H9 (cell line): Measurements from ENCODE around the gene CMTM5. TPM values are rescaled to one million over a fixed set of nuclear protein-coding genes. Genes with fewer than 3 reads are reported as not detected.
A peak's percentile ranks its signal among the peaks of the same experiment; 100 is the strongest.

Experiments used
- DNase-seq: peaks from one replicate; pipeline ENCODE4 v3.0.0-alpha.2; 2017
- H2AFZ ChIP-seq: one replicate; pipeline ENCODE4 v1.6.1; 2013; ENCODE audit warnings: mild to moderate bottlenecking, low read length, control low read depth, moderate library complexity
- H2AK5ac ChIP-seq: 2 replicates; pipeline ENCODE4 v1.6.1; 2013; ENCODE audit warnings: low read length, control low read depth, mixed read lengths; ENCODE audit not compliant: insufficient read length
- H2BK120ac ChIP-seq: one replicate; pipeline ENCODE4 v1.6.1; 2013; ENCODE audit warnings: low read depth, mild to moderate bottlenecking, low read length, control low read depth, inconsistent platforms; ENCODE audit not compliant: poor library complexity, severe bottlenecking
- H2BK12ac ChIP-seq: 2 replicates; pipeline ENCODE4 v1.6.1; 2013; ENCODE audit warnings: low read length, control low read depth, mixed read lengths, low read depth; ENCODE audit not compliant: insufficient read length
- H2BK15ac ChIP-seq: 2 replicates; pipeline ENCODE4 v1.6.1; 2013; ENCODE audit warnings: low read depth, low read length, control low read depth
- H2BK20ac ChIP-seq: one replicate; pipeline ENCODE4 v1.6.1; 2013; ENCODE audit warnings: low read depth, mild to moderate bottlenecking, low read length, control low read depth, inconsistent platforms; ENCODE audit not compliant: poor library complexity, severe bottlenecking
- H2BK5ac ChIP-seq: 2 replicates; pipeline ENCODE4 v1.6.1; 2013; ENCODE audit warnings: low read length, control low read depth, mixed read lengths; ENCODE audit not compliant: insufficient read length
- H3K14ac ChIP-seq: 2 replicates; pipeline ENCODE4 v1.6.1; 2013; ENCODE audit warnings: low read length, control low read depth; ENCODE audit not compliant: insufficient read depth
- H3K18ac ChIP-seq: 2 replicates; pipeline ENCODE4 v1.6.1; 2013; ENCODE audit warnings: low read depth, mild to moderate bottlenecking, mixed read lengths, low read length, control low read depth; ENCODE audit not compliant: insufficient read length
- H3K23ac ChIP-seq: 2 replicates; pipeline ENCODE4 v1.6.1; 2013; ENCODE audit warnings: low read length, control low read depth, mixed read lengths, low read depth; ENCODE audit not compliant: insufficient read length
- H3K23me2 ChIP-seq: 2 replicates; pipeline ENCODE4 v1.6.1; 2013; ENCODE audit warnings: low read depth, mild to moderate bottlenecking, mixed read lengths, low read length, control low read depth; ENCODE audit not compliant: insufficient read length, poor library complexity, severe bottlenecking
- H3K27ac ChIP-seq: 2 replicates; pipeline ENCODE4 v1.5.1; 2013; ENCODE audit warnings: low read length, control low read depth, mixed read lengths, low read depth; ENCODE audit not compliant: insufficient read length
- H3K27me3 ChIP-seq: 2 replicates; pipeline ENCODE4 v1.6.1; 2013; ENCODE audit warnings: low read length, control low read depth, inconsistent platforms; ENCODE audit not compliant: insufficient read depth
- H3K4ac ChIP-seq: 2 replicates; pipeline ENCODE4 v1.6.1; 2013; ENCODE audit warnings: low read depth, mild to moderate bottlenecking, control low read depth, inconsistent platforms, low read length, moderate library complexity
- H3K4me1 ChIP-seq: 2 replicates; pipeline ENCODE4 v1.6.1; 2013; ENCODE audit warnings: low read length, control low read depth, inconsistent platforms; ENCODE audit not compliant: insufficient read depth
- H3K4me2 ChIP-seq: 2 replicates; pipeline ENCODE4 v1.6.1; 2013; ENCODE audit warnings: low read length, control low read depth, mixed read lengths; ENCODE audit not compliant: insufficient read length, insufficient read depth
- H3K56ac ChIP-seq: 2 replicates; pipeline ENCODE4 v1.6.1; 2013; ENCODE audit warnings: low read depth, mild to moderate bottlenecking, mixed read lengths, low read length, control low read depth; ENCODE audit not compliant: insufficient read length
- H3K79me1 ChIP-seq: 2 replicates; pipeline ENCODE4 v1.6.1; 2013; ENCODE audit warnings: low read depth, mild to moderate bottlenecking, moderate library complexity, low read length, control low read depth, inconsistent platforms; ENCODE audit not compliant: insufficient read depth, poor library complexity, severe bottlenecking
- H3K79me2 ChIP-seq: 2 replicates; pipeline ENCODE4 v1.6.1; 2013; ENCODE audit warnings: low read length, control low read depth, inconsistent platforms; ENCODE audit not compliant: insufficient read depth
- H3K9ac ChIP-seq: 2 replicates; pipeline ENCODE4 v1.6.1; 2013; ENCODE audit warnings: low read length, control low read depth, mixed read lengths; ENCODE audit not compliant: insufficient read length; ENCODE audit errors: extremely low read depth
- H3K9me3 ChIP-seq: one replicate; pipeline ENCODE4 v1.6.1; 2013; ENCODE audit warnings: low read depth, low read length, inconsistent platforms; ENCODE audit not compliant: control insufficient read depth
- H3T11ph ChIP-seq: one replicate; pipeline ENCODE4 v1.6.1; 2013; ENCODE audit warnings: mild to moderate bottlenecking, low read length, control low read depth, inconsistent platforms
- H4K20me1 ChIP-seq: one replicate; pipeline ENCODE4 v1.6.1; 2013; ENCODE audit not compliant: control insufficient read depth, insufficient read length, insufficient read depth
- H4K5ac ChIP-seq: 2 replicates; pipeline ENCODE4 v1.6.1; 2013; ENCODE audit warnings: low read depth, mild to moderate bottlenecking, mixed read lengths, low read length, control low read depth; ENCODE audit not compliant: insufficient read length
- H4K8ac ChIP-seq: replicated peaks from 2 replicates; pipeline ENCODE4 v1.6.1; 2013; ENCODE audit warnings: low read length, control low read depth, mixed read lengths, low read depth; ENCODE audit not compliant: insufficient read length
- H4K91ac ChIP-seq: 2 replicates; pipeline ENCODE4 v1.6.1; 2013; ENCODE audit warnings: low read depth, mild to moderate bottlenecking, moderate library complexity, mixed read lengths, low read length, control low read depth; ENCODE audit not compliant: insufficient read length
- H3K27ac Mint-ChIP-seq, 3 experiments: 2 replicates in 2 of 3; 3 replicates in 1 of 3; pipeline ENCODE4 v1.8.0; 2020 to 2021; ENCODE audit warnings: mixed read lengths in 3 of 3, mild to moderate bottlenecking in 1 of 3, moderate library complexity in 1 of 3
- H3K27me3 Mint-ChIP-seq: 2 replicates; pipeline ENCODE4 v1.8.0; 2021; ENCODE audit warnings: low read depth, mild to moderate bottlenecking, moderate library complexity, mixed read lengths
- H3K36me3 Mint-ChIP-seq, 3 experiments: 2 replicates in 2 of 3; 3 replicates in 1 of 3; pipeline ENCODE4 v1.8.0; 2020 to 2021; ENCODE audit warnings: low read depth in 3 of 3, mixed read lengths in 3 of 3; ENCODE audit not compliant: insufficient read depth in 1 of 3
- H3K4me1 Mint-ChIP-seq, 2 experiments: 2 replicates each; pipeline ENCODE4 v1.8.0; 2020; ENCODE audit warnings: mixed read lengths in 2 of 2
- H3K4me3 Mint-ChIP-seq, 2 experiments: 2 replicates in 1 of 2; 3 replicates in 1 of 2; pipeline ENCODE4 v1.8.0; 2020 to 2021; ENCODE audit warnings: mild to moderate bottlenecking in 2 of 2, mixed read lengths in 2 of 2, moderate library complexity in 1 of 2
- H3K9me3 Mint-ChIP-seq, 2 experiments: 2 replicates in 1 of 2; 3 replicates in 1 of 2; pipeline ENCODE4 v1.8.0; 2020; ENCODE audit warnings: mild to moderate bottlenecking in 2 of 2, mixed read lengths in 2 of 2, moderate library complexity in 1 of 2
- CTCF ChIP-seq: fragments of 200-600 bp; sonication (generic); conservative IDR thresholded peaks from 3 replicates; pipeline ENCODE4 v1.8.0; 2021; ENCODE audit warnings: antibody characterized with exemption, mild to moderate bottlenecking
- WGBS: extraction: QIAGEN DNeasy Blood & Tissue Kit; methylation state at CpG from one replicate; pipeline ENCODE4 v1.1.7; 2013; ENCODE audit warnings: missing lambda C conversion rate, low lambda C conversion rate, mixed read lengths; ENCODE audit not compliant: insufficient read length; ENCODE audit errors: extremely low coverage; 5-methylcytosine and 5-hydroxymethylcytosine counted together
- long read RNA-seq: library from polyadenylated mRNA; unstranded; transcript quantifications from one replicate; pipeline ENCODE4 v2.0.0, GENCODE V29; 2020
- total RNA-seq: library from RNA; stranded (reverse); gene quantifications from 2 replicates; pipeline ENCODE4 v1.2.1, GENCODE V29; 2021

CMTM5 gene
- total RNA-seq: not detected in 2 replicates
- long read RNA-seq: 0 reads

- Histone ChIP-seq H3K56ac (no peak within 1 kb of the TSS), H2BK15ac (no peak within 1 kb of the TSS; the same call in 1 of the 2 replicates), H2BK5ac (no peak within 1 kb of the TSS), H3K27me3 (no peaks in the 10 kb centered on the region; the same call in 1 of the 2 replicates), H3K4me2 (no peak within 1 kb of the TSS), H4K91ac (no peak within 1 kb of the TSS), H3K79me1 (no peaks in the 10 kb centered on the region), H4K8ac (no peak within 1 kb of the TSS), H2BK20ac (no peak within 1 kb of the TSS), H2BK12ac (no peak within 1 kb of the TSS), H3K79me2 (no peaks in the 10 kb centered on the region), H4K5ac (no peak within 1 kb of the TSS), H2AK5ac (no peak within 1 kb of the TSS), H3K23me2 (no peaks in the 10 kb centered on the region), H3K4ac (no peak within 1 kb of the TSS), H3K9ac (no peak within 1 kb of the TSS), H4K20me1 (no peaks in the 10 kb centered on the region), H3T11ph (no peak within 1 kb of the TSS), H3K14ac (peak within 1 kb of the TSS; percentile 24; the same call in 1 of the 2 replicates), H3K27ac (no peak within 1 kb of the TSS), H2BK120ac (no peak within 1 kb of the TSS), H3K4me1 (no peaks in the 10 kb centered on the region), H3K23ac (no peak within 1 kb of the TSS), H3K18ac (no peak within 1 kb of the TSS), H2AFZ (no peak within 1 kb of the TSS), H3K9me3 (no peaks in the 10 kb centered on the region)
- no peaks in the 10 kb centered on the region for H3K36me3 Mint-ChIP-seq
- H3K27ac Mint-ChIP-seq: peak within 1 kb of the TSS in 1 of 3 experiments; percentile 88; a peak in 1 of 7 replicates
- H3K27me3 Mint-ChIP-seq: peaks cover 77% of the 10 kb centered on the region
- H3K4me3 Mint-ChIP-seq: peak within 1 kb of the TSS in 1 of 2 experiments; percentile 47; a peak in 3 of 5 replicates
- no peak for TF ChIP-seq CTCF
- DNase-seq: peak; percentile 66
- WGBS: no CpG with 5 or more reads among the region's 13 CpGs
- H3K4me1 Mint-ChIP-seq: peaks cover 9 to 22% of the 10 kb centered on the region in 2 experiments
- no peaks in the 10 kb centered on the region for H3K9me3 Mint-ChIP-seq
Observed at GRCh38 chr14:23376482-23377197, at the start of gene CMTM5. Gene CMTM5 (plus strand): TSS chr14:23377046. CDS start chr14:23377252, 206 bp downstream.
